NOMO-1 treated with dmso at 0.1 percent for 144 hours (cell line): ENCODE data around the gene PPIL1.
"Not testable (repeated sequence)": the region's sequence is repeated elsewhere in the genome, so short reads cannot be mapped to it uniquely, and the experiment has no call there.

Experiments
- DNase-seq: peaks from one replicate; lab custom pipeline; 2025; ENCODE audit not compliant: unreplicated experiment; lab: John Stamatoyannopoulos, UW

Gene PPIL1

GRCh38 chr6:36817176-36817817 is 57.3 kb downstream of the PPIL1 start:
- no peak for DNase-seq

GRCh38 chr6:36815962-36816735 is 58.5 kb downstream of the PPIL1 start:
- no peak for DNase-seq

- no peak for DNase-seq
Observed at GRCh38 chr6:36814249-36814648, 60.4 kb downstream of the PPIL1 start.

- no peak for DNase-seq
Observed at GRCh38 chr6:36813526-36813925, 61.1 kb downstream of the PPIL1 start.

- DNase-seq = not testable (repeated sequence)
Observed at GRCh38 chr6:36813047-36813446, 61.6 kb downstream of the PPIL1 start.

GRCh38 chr6:36809941-36810803 is 64.4 kb downstream of the PPIL1 start:
- no peak for DNase-seq

GRCh38 chr6:36809156-36809555 is 65.4 kb downstream of the PPIL1 start:
- DNase-seq = no peak

- no peak for DNase-seq
Observed at GRCh38 chr6:36808634-36809033, 66.0 kb downstream of the PPIL1 start.

GRCh38 chr6:36807750-36808149 is 66.9 kb downstream of the PPIL1 start:
- no peak for DNase-seq

- DNase-seq = no peak
Observed at GRCh38 chr6:36807143-36807542, 67.5 kb downstream of the PPIL1 start.

- no peak for DNase-seq
Observed at GRCh38 chr6:36805917-36806316, 68.7 kb downstream of the PPIL1 start.

GRCh38 chr6:36805096-36805797 is 69.4 kb downstream of the PPIL1 start:
- DNase-seq = no peak
